ENCODE data around the gene CD1D.

Gene CD1D

GRCh38 chr1:158180741-158181576 is at the start of gene CD1D:
Gene CD1D, plus strand, starts transcription at chr1:158180895. Its CDS starts 207 bp downstream, at chr1:158181102.
- peak within 1 kb of the TSS; percentile 38 for H3K4me3 ChIP-seq (ENCODE audit: low read length)
- DNase-seq (ENCODE audit: low read depth), result no peak
- TF ChIP-seq, protein P1, sequence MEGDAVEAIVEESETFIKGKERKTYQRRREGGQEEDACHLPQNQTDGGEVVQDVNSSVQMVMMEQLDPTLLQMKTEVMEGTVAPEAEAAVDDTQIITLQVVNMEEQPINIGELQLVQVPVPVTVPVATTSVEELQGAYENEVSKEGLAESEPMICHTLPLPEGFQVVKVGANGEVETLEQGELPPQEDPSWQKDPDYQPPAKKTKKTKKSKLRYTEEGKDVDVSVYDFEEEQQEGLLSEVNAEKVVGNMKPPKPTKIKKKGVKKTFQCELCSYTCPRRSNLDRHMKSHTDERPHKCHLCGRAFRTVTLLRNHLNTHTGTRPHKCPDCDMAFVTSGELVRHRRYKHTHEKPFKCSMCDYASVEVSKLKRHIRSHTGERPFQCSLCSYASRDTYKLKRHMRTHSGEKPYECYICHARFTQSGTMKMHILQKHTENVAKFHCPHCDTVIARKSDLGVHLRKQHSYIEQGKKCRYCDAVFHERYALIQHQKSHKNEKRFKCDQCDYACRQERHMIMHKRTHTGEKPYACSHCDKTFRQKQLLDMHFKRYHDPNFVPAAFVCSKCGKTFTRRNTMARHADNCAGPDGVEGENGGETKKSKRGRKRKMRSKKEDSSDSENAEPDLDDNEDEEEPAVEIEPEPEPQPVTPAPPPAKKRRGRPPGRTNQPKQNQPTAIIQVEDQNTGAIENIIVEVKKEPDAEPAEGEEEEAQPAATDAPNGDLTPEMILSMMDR (conservative IDR thresholded peaks at IDR 0.05; ENCODE audit: low read depth, low read length), result no peak

DNA sequence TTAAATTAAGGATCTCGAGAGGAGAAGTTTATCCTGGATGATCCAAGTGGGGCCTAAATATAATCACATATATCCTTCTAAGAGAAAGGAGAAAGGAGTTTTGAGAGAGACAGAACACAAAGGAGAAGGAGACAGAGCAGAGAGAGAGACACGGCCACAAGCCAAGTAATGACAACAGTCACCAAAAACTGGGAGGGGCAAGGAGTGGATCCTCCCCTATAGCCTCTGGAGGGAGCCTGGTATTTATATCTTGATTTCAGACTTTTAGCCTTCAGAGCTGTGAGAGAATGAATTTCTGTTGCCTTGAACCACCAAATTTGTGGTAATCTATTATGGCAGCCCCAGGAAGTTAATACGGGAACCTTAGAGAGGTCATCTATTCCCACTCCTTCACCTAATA is 49.5 kb upstream of the CD1D start:
- TF ChIP-seq, protein P1 (conservative IDR thresholded peaks at IDR 0.05; ENCODE audit: low read depth, low read length), result no peak
- no peak overlapping the region for H3K4me3 ChIP-seq (ENCODE audit: low read length)
- no peak for DNase-seq (ENCODE audit: low read depth)

DNA sequence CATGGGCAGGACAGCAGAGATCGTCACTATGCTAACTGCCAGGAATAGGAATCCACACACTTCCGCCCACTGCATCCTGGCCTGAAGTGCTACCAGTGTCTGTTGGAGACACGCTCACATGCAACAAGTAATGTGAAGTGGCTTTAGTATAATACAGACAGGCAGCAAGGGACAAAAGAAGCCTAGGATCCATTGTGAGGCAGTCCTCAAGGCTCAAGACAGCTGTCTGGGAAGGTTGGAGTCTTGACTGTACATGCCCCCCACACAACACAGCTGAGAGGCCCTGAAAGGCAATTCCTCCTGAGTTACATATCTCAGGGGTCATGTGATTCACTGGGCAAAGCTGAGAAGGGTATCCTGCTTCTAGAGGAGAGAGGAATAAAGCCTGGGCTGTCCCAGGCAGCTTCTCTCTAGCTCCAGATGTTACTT is 39.9 kb upstream of the CD1D start:
- no peak for DNase-seq (ENCODE audit: low read depth)
- no peak overlapping the region for H3K4me3 ChIP-seq (ENCODE audit: low read length)
- TF ChIP-seq, protein P1 (conservative IDR thresholded peaks at IDR 0.05; ENCODE audit: low read depth, low read length), result no peak

GRCh38 chr1:158145173-158145719 is 35.4 kb upstream of the CD1D start:
- TF ChIP-seq, protein P1 (conservative IDR thresholded peaks at IDR 0.05; ENCODE audit: low read depth, low read length), result no peak
- no peak overlapping the region for H3K4me3 ChIP-seq (ENCODE audit: low read length)
- no peak for DNase-seq (ENCODE audit: low read depth)

DNA sequence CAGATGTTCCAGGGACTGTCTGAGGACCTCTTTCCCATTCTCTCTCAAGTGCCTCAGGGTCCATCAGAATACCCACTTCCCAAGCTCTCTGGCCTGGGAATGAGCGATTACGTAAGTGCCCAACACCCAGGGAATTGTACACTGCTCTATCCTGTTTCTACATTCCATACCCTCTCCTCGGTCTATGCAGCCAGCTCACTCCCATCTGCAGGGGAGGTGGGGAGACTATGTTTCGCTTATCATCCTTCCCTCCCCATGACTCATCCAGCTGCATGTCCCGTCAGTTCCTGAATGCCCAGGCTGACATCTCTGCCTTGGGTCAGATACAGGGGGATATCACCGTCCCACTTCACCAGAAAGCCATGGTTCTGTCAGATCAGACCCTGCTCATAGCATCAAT is 34.5 kb upstream of the CD1D start:
- TF ChIP-seq, protein P1 (conservative IDR thresholded peaks at IDR 0.05; ENCODE audit: low read depth, low read length), result no peak
- no peak overlapping the region for H3K4me3 ChIP-seq (ENCODE audit: low read length)
- DNase-seq (ENCODE audit: low read depth), result no peak

DNA sequence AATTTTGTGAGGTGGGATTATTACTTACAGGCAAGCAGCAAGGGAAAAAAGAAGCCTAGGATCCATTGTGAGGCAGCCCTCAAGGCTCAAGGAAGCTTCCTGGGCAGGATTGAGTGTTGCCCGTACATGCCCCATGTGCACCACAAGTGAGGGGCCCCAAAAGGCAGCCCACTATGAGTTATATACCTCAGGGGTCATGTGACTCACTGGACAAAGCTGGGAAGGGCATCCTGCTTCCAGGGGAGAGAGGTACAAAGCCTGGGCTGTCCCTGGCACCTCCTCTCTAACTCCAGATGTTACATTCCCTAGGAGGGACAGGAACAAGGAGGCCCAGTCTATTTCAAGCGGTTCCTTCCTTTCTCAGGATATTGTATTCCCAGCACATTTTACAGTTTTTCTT is 34.0 kb upstream of the CD1D start:
- TF ChIP-seq, protein P1 (conservative IDR thresholded peaks at IDR 0.05; ENCODE audit: low read depth, low read length), result no peak
- DNase-seq (ENCODE audit: low read depth), result no peak
- H3K4me3 ChIP-seq (ENCODE audit: low read length), result no peak overlapping the region

- DNase-seq (ENCODE audit: low read depth), result no peak
- no peak overlapping the region for H3K4me3 ChIP-seq (ENCODE audit: low read length)
- TF ChIP-seq, protein P1 (conservative IDR thresholded peaks at IDR 0.05; ENCODE audit: low read depth, low read length), result no peak
Observed at GRCh38 chr1:158147401-158147800, 33.3 kb upstream of the CD1D start.

All from retinal pigment epithelial cell (primary cell).